MM.1S (cell line): ENCODE measurements around the gene ZFPM1.

Experiments used
- DNase-seq: peaks from one replicate; pipeline ENCODE4 v3.0.0-alpha.2; 2015
- H2AFZ ChIP-seq: fragments of 300-600 bp; sonication (generic); 2 replicates; pipeline ENCODE4 v1.6.0; 2016; ENCODE audit warnings: antibody characterized with exemption, low read length
- H3F3A ChIP-seq: fragments of 300-600 bp; sonication (generic); 2 replicates; pipeline ENCODE4 v1.6.1; 2016; ENCODE audit warnings: mild to moderate bottlenecking, antibody characterized with exemption, low read length, moderate library complexity, mixed read lengths; ENCODE audit not compliant: insufficient read depth
- H3K27ac ChIP-seq: fragments of 300-600 bp; sonication (generic); 2 replicates; pipeline ENCODE4 v1.5.1; 2016; ENCODE audit warnings: mild to moderate bottlenecking, low read length
- H3K27me3 ChIP-seq: fragments of 300-600 bp; sonication (generic); replicated peaks from 2 replicates; pipeline ENCODE4 v1.6.0; 2016; ENCODE audit warnings: low read length; ENCODE audit not compliant: insufficient read depth
- H3K36me3 ChIP-seq: fragments of 300-600 bp; sonication (generic); replicated peaks from 2 replicates; pipeline ENCODE4 v1.6.1; 2016; ENCODE audit warnings: mild to moderate bottlenecking, low read length, mixed read lengths; ENCODE audit not compliant: insufficient read depth
- H3K4me1 ChIP-seq: fragments of 300-600 bp; sonication (generic); 2 replicates; pipeline ENCODE4 v1.6.1; 2016; ENCODE audit warnings: low read length, mixed read lengths
- H3K4me2 ChIP-seq: fragments of 300-600 bp; sonication (generic); 2 replicates; pipeline ENCODE4 v1.6.0; 2016; ENCODE audit warnings: low read depth, low read length
- H3K4me3 ChIP-seq: fragments of 300-600 bp; sonication (generic); 2 replicates; pipeline ENCODE4 v1.5.1; 2016; ENCODE audit warnings: low read length, mixed read lengths
- H3K79me2 ChIP-seq: fragments of 300-600 bp; sonication (generic); 2 replicates; pipeline ENCODE4 v1.6.1; 2016; ENCODE audit warnings: mixed run types, low read length, mixed read lengths
- H3K9ac ChIP-seq: fragments of 300-600 bp; sonication (generic); 2 replicates; pipeline ENCODE4 v1.6.1; 2016; ENCODE audit warnings: low read length, mixed read lengths
- H3K9me2 ChIP-seq: fragments of 300-600 bp; sonication (generic); replicated peaks from 2 replicates; pipeline ENCODE4 v1.6.1; 2016; ENCODE audit warnings: mild to moderate bottlenecking, low read length, mixed read lengths; ENCODE audit not compliant: insufficient read depth
- H3K9me3 ChIP-seq: fragments of 300-600 bp; sonication (generic); replicated peaks from 2 replicates; pipeline ENCODE4 v1.6.1; 2016; ENCODE audit warnings: mild to moderate bottlenecking, low read length, mixed read lengths; ENCODE audit not compliant: insufficient read depth
- H4K20me1 ChIP-seq: fragments of 300-600 bp; sonication (generic); 2 replicates; pipeline ENCODE4 v1.6.1; 2016; ENCODE audit warnings: mild to moderate bottlenecking, low read length, moderate library complexity, mixed read lengths; ENCODE audit not compliant: insufficient read depth
- EZH2 ChIP-seq: fragments of 300-600 bp; sonication (generic); optimal IDR thresholded peaks from 2 replicates; pipeline ENCODE3; 2017; ENCODE audit warnings: low read depth, mild to moderate bottlenecking, antibody characterized with exemption, low read length, mixed read lengths
- EZH2phosphoT487 ChIP-seq: fragments of 300-600 bp; sonication (generic); IDR thresholded peaks from 2 replicates; pipeline ENCODE4 v1.6.1; 2018; ENCODE audit warnings: antibody characterized with exemption, low read length
- TF ChIP-seq, protein P1 (sequence below): fragments of 300-600 bp; sonication (generic); IDR thresholded peaks from 2 replicates; pipeline ENCODE4 v1.5.1; 2016; ENCODE audit warnings: antibody characterized with exemption, low read length, mixed read lengths

The ZFPM1 gene

DNA sequence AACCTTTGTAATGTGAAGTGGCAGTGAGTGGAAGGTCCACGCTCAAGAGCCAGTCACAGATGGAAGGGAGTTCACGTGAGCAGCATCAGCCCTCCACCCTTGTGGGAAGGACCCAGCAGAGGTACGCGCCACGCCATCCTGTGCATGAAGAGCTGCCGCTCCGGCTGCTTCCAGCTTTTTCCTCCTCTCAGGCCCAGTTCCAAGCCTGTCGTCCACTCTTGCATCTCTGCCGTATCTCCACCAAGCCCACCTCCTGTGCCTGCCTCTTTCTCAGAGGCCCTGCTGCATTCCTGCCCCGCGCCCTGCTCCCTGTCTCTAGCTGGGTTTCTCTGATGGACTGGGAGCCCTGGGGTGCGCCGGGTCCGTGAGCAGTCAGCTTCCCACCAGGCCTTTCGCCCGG lies 127.3 kb downstream of the ZFPM1 start:
- TF ChIP-seq, protein P1, sequence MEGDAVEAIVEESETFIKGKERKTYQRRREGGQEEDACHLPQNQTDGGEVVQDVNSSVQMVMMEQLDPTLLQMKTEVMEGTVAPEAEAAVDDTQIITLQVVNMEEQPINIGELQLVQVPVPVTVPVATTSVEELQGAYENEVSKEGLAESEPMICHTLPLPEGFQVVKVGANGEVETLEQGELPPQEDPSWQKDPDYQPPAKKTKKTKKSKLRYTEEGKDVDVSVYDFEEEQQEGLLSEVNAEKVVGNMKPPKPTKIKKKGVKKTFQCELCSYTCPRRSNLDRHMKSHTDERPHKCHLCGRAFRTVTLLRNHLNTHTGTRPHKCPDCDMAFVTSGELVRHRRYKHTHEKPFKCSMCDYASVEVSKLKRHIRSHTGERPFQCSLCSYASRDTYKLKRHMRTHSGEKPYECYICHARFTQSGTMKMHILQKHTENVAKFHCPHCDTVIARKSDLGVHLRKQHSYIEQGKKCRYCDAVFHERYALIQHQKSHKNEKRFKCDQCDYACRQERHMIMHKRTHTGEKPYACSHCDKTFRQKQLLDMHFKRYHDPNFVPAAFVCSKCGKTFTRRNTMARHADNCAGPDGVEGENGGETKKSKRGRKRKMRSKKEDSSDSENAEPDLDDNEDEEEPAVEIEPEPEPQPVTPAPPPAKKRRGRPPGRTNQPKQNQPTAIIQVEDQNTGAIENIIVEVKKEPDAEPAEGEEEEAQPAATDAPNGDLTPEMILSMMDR = no peak
- no peak for TF ChIP-seq EZH2
- TF ChIP-seq EZH2phosphoT487 = no peak
- Histone ChIP-seq H3K9me3 (no peaks in the 10 kb centered on the region), H3K36me3 (no peaks in the 10 kb centered on the region), H3K27me3 (no peaks in the 10 kb centered on the region), H3K4me2 (no peak overlapping the region), H4K20me1 (no peaks in the 10 kb centered on the region), H3K9me2 (no peaks in the 10 kb centered on the region), H3K9ac (no peak overlapping the region), H3F3A (no peaks in the 10 kb centered on the region), H3K27ac (no peak overlapping the region), H3K4me1 (no peaks in the 10 kb centered on the region), H2AFZ (no peak overlapping the region), H3K4me3 (no peak overlapping the region), H3K79me2 (peaks cover 89% of the 10 kb centered on the region)
- no peak for DNase-seq

DNA sequence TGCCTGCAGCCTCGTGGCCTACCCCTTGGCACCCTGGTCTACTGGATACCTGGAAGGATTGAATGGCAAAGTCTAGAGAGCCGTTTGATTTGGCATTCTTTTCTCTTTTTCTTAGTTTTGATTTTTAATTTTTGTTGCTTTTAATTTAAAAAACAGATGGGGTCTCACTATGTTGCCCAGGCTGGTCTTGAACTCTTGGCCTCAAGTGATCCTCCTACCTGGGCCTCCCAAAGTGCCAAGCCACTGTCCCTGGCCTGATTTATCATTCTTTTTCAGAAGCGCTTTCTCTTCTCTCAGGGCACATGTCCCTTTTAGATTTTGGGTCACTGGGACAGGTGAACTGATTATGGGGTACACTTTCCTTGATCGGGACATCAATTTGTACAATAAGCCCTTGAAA lies 128.0 kb downstream of the ZFPM1 start:
- DNase-seq = no peak
- Histone ChIP-seq H2AFZ (no peak overlapping the region), H3K27me3 (no peaks in the 10 kb centered on the region), H3K9me2 (no peaks in the 10 kb centered on the region), H3K9me3 (no peaks in the 10 kb centered on the region), H3K4me2 (no peak overlapping the region), H3K27ac (no peak overlapping the region), H3K4me1 (no peaks in the 10 kb centered on the region), H3K4me3 (no peak overlapping the region), H3K36me3 (no peaks in the 10 kb centered on the region), H3K9ac (no peak overlapping the region), H4K20me1 (no peaks in the 10 kb centered on the region), H3F3A (no peaks in the 10 kb centered on the region), H3K79me2 (peaks cover 89% of the 10 kb centered on the region)
- no peak for TF ChIP-seq EZH2phosphoT487
- TF ChIP-seq, protein P1 = no peak
- no peak for TF ChIP-seq EZH2

DNA sequence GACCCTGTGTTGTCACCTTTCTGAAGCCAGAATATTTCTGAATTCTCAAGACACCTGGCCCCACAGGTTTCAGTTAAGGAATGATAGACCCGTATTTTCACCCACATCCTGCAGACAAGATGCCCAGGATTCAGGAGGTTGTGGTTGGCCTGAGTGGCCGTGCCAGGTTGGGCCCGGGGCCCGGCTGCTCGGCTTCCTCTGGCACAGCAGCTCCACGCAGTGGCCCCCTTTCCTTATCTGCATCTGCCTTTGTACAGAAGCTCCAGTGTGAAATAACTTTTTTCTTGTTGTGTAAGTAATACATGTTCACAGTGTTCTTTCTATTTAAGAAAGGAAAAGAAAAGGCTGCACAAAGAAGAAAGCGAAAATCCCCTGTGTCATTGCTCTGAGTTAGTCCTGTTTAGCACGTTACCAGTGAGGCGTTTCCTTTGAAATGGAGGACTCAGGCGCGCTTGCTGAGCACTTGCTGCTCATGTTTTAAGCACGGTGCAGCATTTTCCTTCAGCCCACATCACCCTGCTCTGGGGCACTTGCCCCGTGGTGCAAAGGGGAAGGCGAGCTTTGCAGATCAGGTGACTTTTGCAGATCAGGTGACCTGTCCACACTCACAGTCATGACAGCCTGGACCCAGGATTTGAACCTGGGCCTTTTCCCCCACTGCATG lies 130.0 kb downstream of the ZFPM1 start:
- H3K27me3 ChIP-seq = no peaks in the 10 kb centered on the region
- no peak overlapping the region for H3K9ac ChIP-seq
- DNase-seq = no peak
- no peaks in the 10 kb centered on the region for H3F3A ChIP-seq
- no peaks in the 10 kb centered on the region for H4K20me1 ChIP-seq
- TF ChIP-seq, protein P1 = no peak
- no peak for TF ChIP-seq EZH2
- no peak overlapping the region for H3K27ac ChIP-seq
- no peak overlapping the region for H3K4me2 ChIP-seq
- no peak overlapping the region for H2AFZ ChIP-seq
- peaks cover 70% of the 10 kb centered on the region for H3K79me2 ChIP-seq
- H3K4me3 ChIP-seq = no peak overlapping the region
- H3K9me3 ChIP-seq = no peaks in the 10 kb centered on the region
- no peaks in the 10 kb centered on the region for H3K9me2 ChIP-seq
- H3K36me3 ChIP-seq = no peaks in the 10 kb centered on the region
- H3K4me1 ChIP-seq = no peaks in the 10 kb centered on the region
